ENCODE data around the gene FAM120B. TPM values are rescaled to one million over a fixed set of nuclear protein-coding genes. Genes with fewer than 3 reads are reported as not detected.

FAM120B gene
- total RNA-seq, 1 donor from 2014 or later, result 33.7 TPM

- Mint-ChIP-seq H3K36me3 (ENCODE audit: low read depth) (peaks cover 42% of the 10 kb centered on the region), H3K27me3 (ENCODE audit: low read depth) (no peaks in the 10 kb centered on the region), H3K27ac (ENCODE audit: unreplicated experiment) (no peak overlapping the region), H3K4me3 (no peak overlapping the region), H3K9me3 (peaks cover 18% of the 10 kb centered on the region), H3K4me1 (no peaks in the 10 kb centered on the region)
- no peak for DNase-seq (ENCODE audit: low read depth, low spot score)
- TF ChIP-seq CTCF (conservative IDR thresholded peaks at IDR 0.05), result no peak
These were observed 103.7 kb downstream of the FAM120B start for GRCh38 chr6:170410241-170410640.

- Mint-ChIP-seq H3K27ac (ENCODE audit: unreplicated experiment) (no peak overlapping the region), H3K9me3 (peaks cover 17% of the 10 kb centered on the region), H3K4me3 (no peak overlapping the region), H3K27me3 (ENCODE audit: low read depth) (no peaks in the 10 kb centered on the region), H3K36me3 (ENCODE audit: low read depth) (peaks cover 12% of the 10 kb centered on the region), H3K4me1 (peaks cover 5% of the 10 kb centered on the region)
- TF ChIP-seq CTCF (conservative IDR thresholded peaks at IDR 0.05), result no peak
- DNase-seq (ENCODE audit: low read depth, low spot score), result no peak
These were observed 108.8 kb downstream of the FAM120B start for GRCh38 chr6:170415318-170415717.

GRCh38 chr6:170416303-170416702 lies 109.7 kb downstream of the FAM120B start:
- Mint-ChIP-seq H3K4me1 (peaks cover 5% of the 10 kb centered on the region), H3K9me3 (peaks cover 7% of the 10 kb centered on the region), H3K36me3 (ENCODE audit: low read depth) (peaks cover 5% of the 10 kb centered on the region), H3K27ac (ENCODE audit: unreplicated experiment) (no peak overlapping the region), H3K27me3 (ENCODE audit: low read depth) (no peaks in the 10 kb centered on the region), H3K4me3 (no peak overlapping the region)
- DNase-seq (ENCODE audit: low read depth, low spot score), result no peak
- no peak for TF ChIP-seq CTCF (conservative IDR thresholded peaks at IDR 0.05)

GRCh38 chr6:170416959-170417606 lies 110.5 kb downstream of the FAM120B start:
- Mint-ChIP-seq H3K4me1 (peaks cover 5% of the 10 kb centered on the region), H3K27me3 (ENCODE audit: low read depth) (no peaks in the 10 kb centered on the region)
- DNase-seq (ENCODE audit: low read depth, low spot score), result no peak

GRCh38 chr6:170417881-170418280 lies 111.3 kb downstream of the FAM120B start:
- no peak overlapping the region for H3K27ac Mint-ChIP-seq (ENCODE audit: unreplicated experiment)
- peaks cover 5% of the 10 kb centered on the region for H3K36me3 Mint-ChIP-seq (ENCODE audit: low read depth)
- no peak for TF ChIP-seq CTCF (conservative IDR thresholded peaks at IDR 0.05)
- H3K9me3 Mint-ChIP-seq, result peaks cover 5% of the 10 kb centered on the region
- no peak overlapping the region for H3K4me3 Mint-ChIP-seq
- DNase-seq (ENCODE audit: low read depth, low spot score), result no peak
- peaks cover 5% of the 10 kb centered on the region for H3K4me1 Mint-ChIP-seq
- H3K27me3 Mint-ChIP-seq (ENCODE audit: low read depth), result no peaks in the 10 kb centered on the region

More at GRCh38 chr6:170416959-170417606, 110.5 kb downstream of the FAM120B start:
- Mint-ChIP-seq H3K4me3 (no peak overlapping the region), H3K9me3 (peaks cover 5% of the 10 kb centered on the region), H3K27ac (ENCODE audit: unreplicated experiment) (no peak overlapping the region), H3K36me3 (ENCODE audit: low read depth) (peaks cover 5% of the 10 kb centered on the region)
- TF ChIP-seq CTCF (conservative IDR thresholded peaks at IDR 0.05), result no peak

All from neural crest cell (in vitro differentiated cells).